A673 (cell line): ENCODE data around the gene AFAP1.

Experiments
- CTCF ChIP-seq: fragments of 300-800, 200-600 bp; sonication (generic); conservative IDR thresholded peaks from 2 replicates; pipeline ENCODE4 v1.5.1; 2017; ENCODE audit warnings: low read depth, mild to moderate bottlenecking, antibody characterized with exemption, low read length, moderate library complexity, mixed read lengths
- EZH2 ChIP-seq: fragments of 200-600 bp; sonication (generic); IDR thresholded peaks from 2 replicates; pipeline ENCODE4 v1.6.1; 2017; ENCODE audit warnings: borderline replicate concordance, low read depth, mild to moderate bottlenecking, mixed read lengths, antibody characterized with exemption, low read length; ENCODE audit not compliant: poor library complexity, severe bottlenecking

GRCh38 chr4:7906171-7906701, 33.4 kb downstream of the AFAP1 start:
- TF ChIP-seq CTCF = no peak
- no peak for TF ChIP-seq EZH2
